NCI-H446 (cell line): ENCODE data around the gene ASCC2.

Source experiments
- DNase-seq, 2 experiments: peaks; one replicate each; lab custom pipeline; 2025; lab: John Stamatoyannopoulos, UW

The ASCC2 gene

GRCh38 chr22:29786031-29786430 lies 52.0 kb downstream of the ASCC2 start:
- DNase-seq = no peak

GRCh38 chr22:29784451-29785361 lies 53.4 kb downstream of the ASCC2 start:
- DNase-seq = peak in 1 of 2 experiments; percentile 21

- peak in 1 of 2 experiments; percentile 49 for DNase-seq
Observed at GRCh38 chr22:29782061-29782845, 55.8 kb downstream of the ASCC2 start.

DNA sequence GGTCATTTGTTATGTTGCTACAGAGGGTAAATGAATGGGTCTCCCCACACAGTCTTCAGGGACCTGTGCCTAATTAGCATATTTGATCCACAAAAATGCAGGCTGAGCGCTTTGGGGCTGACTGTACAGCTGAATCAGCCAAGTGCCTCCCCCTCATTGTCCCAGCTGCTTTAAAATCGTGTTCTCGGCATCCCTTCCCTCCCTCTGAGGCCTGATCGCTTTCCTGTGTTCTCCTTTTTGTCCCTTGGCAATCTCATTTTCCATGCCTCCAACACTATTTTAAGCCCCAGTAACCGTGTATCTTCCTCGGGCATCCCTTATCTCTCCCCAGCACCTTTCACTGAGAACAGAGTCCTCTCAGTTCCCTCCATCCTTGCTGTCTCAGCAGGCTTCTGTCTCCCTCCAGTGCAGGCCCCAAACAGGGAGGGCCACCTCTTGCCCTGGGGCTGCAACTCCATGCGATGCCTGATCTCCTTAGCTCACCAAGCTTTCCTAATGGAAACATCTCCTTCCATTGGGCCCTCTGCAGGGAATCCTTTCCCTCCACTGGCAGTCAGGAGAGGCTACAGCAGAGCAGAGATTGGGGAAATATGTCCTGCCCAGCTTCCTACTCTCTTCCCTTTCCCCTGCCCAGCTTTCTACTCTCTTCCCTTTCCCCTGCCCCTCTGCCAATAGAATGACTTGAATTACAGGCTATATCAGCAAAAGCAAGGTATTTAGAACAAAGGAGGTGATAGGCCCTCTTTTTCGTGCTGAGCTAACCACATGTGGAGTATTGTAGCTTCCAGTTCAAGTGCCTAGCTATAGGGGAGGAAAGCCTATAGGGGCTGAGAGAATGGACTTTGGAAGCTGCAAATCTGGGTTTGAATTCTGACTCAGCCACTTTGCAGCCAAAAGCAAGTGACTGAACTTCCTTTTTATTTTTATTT lies 57.1 kb downstream of the ASCC2 start:
- DNase-seq = no peak

- DNase-seq = no peak
Observed at GRCh38 chr22:29780220-29780619, 57.9 kb downstream of the ASCC2 start.

- no peak for DNase-seq
Observed at GRCh38 chr22:29773233-29773632, 64.8 kb downstream of the ASCC2 start.

GRCh38 chr22:29772170-29772641 lies 65.9 kb downstream of the ASCC2 start:
- peak; percentile 48 to 84 for DNase-seq

DNA sequence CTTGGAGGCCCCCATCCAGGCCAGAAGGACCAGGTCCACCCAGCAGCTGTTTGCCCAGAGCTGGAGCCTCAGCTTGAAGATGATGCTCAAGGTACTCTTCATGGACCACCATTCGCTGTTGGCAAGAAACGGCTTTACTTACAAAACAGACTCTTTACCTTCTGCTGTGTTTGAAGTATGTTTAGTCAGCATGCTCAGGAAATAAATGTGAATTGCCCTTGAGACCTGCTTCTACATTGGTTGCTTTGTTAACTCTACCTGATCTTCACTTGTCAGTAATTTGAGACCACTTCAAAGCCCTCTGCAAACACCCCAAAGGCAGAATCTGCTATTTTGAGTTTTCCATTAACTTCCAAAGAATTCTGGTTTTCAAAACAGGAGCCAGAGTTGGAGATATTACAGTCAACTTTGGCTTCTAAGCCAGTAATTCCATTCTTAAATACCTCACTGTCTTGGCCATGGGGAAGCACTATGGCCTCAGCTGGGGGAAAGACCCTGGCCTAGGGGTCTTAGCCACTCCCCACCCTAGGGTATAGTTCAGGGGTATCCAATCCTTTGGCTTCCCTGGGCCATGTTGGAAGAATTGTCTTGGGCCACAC lies 68.3 kb downstream of the ASCC2 start:
- DNase-seq = no peak

GRCh38 chr22:29768052-29768693 lies 69.9 kb downstream of the ASCC2 start:
- DNase-seq = no peak

- peak; percentile 95 to 98 for DNase-seq
Observed at GRCh38 chr22:29767171-29768051, 70.7 kb downstream of the ASCC2 start, which contains the start of gene UQCR10. UQCR10 (plus strand) TSS chr22:29767369; CDS start chr22:29767399, 30 bp downstream.

- peak; percentile 98 for DNase-seq
Observed at GRCh38 chr22:29766632-29767170, 71.4 kb downstream of the ASCC2 start, which contains the start of gene ZMAT5. ZMAT5 (minus strand) TSS chr22:29767007; CDS start chr22:29748544, 18,463 bp downstream.

- no peak for DNase-seq
Observed at GRCh38 chr22:29765905-29766631, 72.0 kb downstream of the ASCC2 start.

- no peak for DNase-seq
Observed at GRCh38 chr22:29762263-29762662, 75.8 kb downstream of the ASCC2 start.

DNA sequence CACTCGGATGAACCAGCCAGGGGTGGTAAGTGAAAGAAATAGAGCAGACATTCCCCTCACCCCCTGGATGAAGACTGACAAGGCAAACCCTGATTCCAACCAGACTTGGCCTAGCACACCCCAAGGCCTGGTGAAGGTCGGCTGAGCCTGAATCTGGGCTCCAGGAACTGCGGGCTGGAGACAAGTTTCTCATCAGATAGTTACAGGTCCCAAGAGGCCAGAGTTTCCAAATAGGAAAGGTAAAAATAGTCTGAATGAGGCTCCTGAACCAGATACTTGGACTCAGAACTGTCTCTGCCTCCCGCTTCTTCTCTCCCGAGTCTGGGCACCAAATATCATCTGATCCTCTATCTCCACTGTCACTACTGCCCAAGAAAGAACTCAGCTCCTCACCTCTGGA lies 79.1 kb downstream of the ASCC2 start:
- DNase-seq = no peak

DNA sequence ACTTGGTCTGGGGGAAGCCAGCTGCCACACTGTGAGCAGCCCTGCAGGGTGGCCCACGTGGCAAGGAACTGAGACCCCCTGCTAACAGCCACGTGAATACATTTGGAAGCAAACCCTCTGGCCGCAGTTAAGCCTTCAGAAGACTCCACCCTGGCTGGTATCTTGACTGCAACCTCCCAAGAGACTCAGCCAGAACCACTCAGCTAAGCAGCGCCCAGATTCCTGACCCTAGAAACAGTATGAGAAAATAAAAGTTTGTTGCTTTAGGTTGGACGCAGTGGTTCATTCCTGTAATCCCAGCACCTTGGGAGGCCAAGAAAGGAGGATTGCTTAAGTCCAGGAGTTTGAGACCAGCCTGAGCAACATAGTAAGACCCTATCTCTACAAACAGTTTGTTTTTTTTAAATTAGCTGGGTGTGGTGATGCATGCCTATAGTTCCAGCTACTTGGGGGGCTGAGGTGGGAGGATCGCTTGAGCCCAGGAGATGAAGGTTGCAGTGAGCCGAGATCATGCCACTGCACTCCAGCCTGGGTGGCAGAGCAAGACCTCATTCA lies 79.9 kb downstream of the ASCC2 start:
- DNase-seq = peak in 1 of 2 experiments; percentile 48

GRCh38 chr22:29757096-29757495 lies 81.0 kb downstream of the ASCC2 start:
- DNase-seq = no peak

GRCh38 chr22:29756341-29756740 lies 81.7 kb downstream of the ASCC2 start:
- DNase-seq = no peak

DNA sequence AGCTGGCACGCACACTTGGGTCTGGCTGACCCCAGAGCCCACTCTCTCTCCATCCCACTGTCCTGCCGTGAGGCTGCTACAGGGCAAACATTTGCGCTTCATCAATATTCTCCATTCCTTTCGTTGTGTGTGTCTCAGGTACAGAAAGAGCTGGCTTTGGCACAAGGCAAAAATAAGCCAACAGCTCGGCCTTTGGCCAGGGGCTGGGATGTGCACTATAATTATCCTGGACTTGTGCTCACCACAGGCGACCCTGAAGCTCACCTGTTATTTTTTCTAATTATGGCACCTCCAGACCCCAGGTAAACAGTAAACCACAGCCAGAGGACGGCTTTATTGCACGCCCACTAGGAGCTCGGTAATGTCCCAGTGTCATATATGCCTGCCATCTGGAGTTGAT lies 82.2 kb downstream of the ASCC2 start:
- DNase-seq = no peak
